Stimulated activated CD8-positive, alpha-beta memory T cell treated with anti-CD3 and anti-CD28 coated beads, Interleukin-4, amount 100 ng/mL, for 1 hour (primary cell): Measurements from ENCODE around the gene PCCA.

Experiments
- DNase-seq, 2 donors: peaks; one replicate each; pipeline ENCODE4 v3.0.0-alpha.2; 2020; ENCODE audit warnings: low read depth in 2 of 2, low spot score in 1 of 2

Gene PCCA

DNA sequence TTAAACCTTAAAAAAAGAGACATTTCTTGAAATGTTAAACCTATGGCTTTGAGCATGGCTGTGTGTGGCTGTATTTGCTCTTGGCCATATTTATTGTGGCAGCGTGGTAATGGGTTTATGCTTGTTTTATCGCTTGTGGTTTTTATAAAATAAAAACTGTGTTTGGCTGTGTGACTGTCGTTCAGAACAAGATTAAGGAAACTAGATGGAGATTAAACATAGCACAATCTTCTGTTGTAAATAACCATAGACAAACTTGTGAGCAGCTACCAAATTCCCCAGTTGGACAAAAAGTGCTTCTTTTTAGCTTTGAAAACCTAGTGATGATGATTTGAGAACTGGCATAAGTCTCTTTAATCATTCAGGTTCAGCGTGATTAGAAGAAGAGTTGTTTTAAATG, 308.7 kb downstream of the PCCA start:
- DNase-seq, result no peak

DNA sequence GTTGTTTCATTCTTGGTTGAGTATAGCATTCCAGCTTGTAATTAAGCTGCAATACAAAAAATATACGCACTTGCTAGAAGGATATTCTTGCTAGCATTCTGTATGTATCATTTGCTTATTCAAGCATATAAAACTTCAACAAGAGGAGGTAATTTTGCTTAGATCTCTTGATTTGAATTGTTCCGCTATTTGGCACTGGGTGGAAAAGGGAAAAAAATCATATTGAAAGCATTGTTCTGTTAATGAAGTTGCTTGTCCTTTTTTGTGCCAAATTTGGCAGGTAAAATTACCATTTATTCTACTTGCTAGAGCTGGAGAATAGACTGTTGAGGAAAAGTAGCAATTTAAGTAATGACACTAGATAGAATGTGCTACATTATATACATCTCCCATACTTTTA, 309.5 kb downstream of the PCCA start:
- DNase-seq, result no peak

GRCh38 chr13:100399455-100399854, 310.6 kb downstream of the PCCA start:
- no peak for DNase-seq

DNA sequence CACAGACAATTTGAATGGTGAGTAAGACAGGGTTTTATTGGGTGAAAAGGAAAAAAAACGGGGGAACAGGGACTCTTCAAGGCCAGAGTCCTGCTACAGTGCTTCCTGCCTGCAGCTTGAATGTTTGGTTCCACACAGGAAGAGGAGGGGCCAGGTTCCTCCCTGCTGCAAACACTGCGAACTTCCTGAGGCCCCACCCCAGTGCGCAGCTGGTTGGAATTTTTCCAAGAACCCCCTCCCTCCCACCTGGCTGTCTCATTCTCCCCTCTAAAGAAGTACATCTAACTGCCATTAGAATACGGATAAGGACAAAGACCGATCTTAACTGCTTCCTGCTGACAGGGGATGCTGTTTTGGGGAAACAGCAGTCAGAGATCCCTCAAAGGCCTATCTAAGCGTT, 314.8 kb downstream of the PCCA start:
- DNase-seq, result no peak

DNA sequence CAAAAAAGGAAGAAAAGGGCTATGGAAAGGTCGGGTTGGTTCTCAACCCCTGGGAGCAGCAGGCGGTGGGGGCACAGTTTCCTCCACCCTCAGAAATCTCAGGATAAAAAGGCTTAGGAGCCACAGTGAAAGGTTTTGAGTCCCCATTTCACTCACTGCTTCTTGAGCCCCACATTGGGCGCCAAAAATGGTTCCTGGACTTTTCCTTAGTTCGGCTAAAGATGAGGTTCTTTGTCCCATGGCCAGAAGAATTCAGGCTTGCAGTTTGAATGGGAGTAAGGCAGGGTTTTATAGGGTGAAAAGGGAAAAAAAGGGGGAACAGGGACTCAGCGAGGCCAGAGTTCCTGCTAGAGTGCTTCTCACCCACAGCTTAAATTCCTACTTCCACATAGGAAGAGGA, 320.2 kb downstream of the PCCA start:
- DNase-seq, result no peak

- no peak for DNase-seq
Measured at GRCh38 chr13:100423375-100423774, 334.5 kb downstream of the PCCA start.

GRCh38 chr13:100428986-100429385, 340.1 kb downstream of the PCCA start:
- DNase-seq, result no peak

DNA sequence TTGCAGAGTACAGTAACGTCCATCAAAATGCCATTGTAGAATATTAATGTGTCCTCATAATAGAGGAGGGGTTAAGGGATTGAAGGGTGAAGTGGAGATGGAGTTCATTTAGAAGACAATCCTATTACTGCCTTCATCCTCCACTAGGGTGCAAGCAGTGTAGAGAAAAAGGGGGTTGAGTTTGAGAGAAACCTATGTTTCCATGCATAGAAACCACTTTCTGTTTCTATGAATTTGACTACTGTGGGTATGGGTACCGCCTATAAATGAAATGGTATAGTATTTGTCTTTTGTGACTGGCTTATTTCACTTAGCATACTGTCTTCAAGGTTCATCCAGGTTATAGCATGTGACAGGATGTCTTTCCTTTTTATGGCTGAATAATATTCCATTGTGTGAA, 343.7 kb downstream of the PCCA start:
- DNase-seq, result no peak

GRCh38 chr13:100433475-100433874, 344.6 kb downstream of the PCCA start:
- no peak for DNase-seq

GRCh38 chr13:100434010-100434763, 345.3 kb downstream of the PCCA start:
- DNase-seq, result no peak

GRCh38 chr13:100436099-100436498, 347.2 kb downstream of the PCCA start:
- no peak for DNase-seq

- DNase-seq, result no peak
Measured at GRCh38 chr13:100438059-100438788, 349.3 kb downstream of the PCCA start.

DNA sequence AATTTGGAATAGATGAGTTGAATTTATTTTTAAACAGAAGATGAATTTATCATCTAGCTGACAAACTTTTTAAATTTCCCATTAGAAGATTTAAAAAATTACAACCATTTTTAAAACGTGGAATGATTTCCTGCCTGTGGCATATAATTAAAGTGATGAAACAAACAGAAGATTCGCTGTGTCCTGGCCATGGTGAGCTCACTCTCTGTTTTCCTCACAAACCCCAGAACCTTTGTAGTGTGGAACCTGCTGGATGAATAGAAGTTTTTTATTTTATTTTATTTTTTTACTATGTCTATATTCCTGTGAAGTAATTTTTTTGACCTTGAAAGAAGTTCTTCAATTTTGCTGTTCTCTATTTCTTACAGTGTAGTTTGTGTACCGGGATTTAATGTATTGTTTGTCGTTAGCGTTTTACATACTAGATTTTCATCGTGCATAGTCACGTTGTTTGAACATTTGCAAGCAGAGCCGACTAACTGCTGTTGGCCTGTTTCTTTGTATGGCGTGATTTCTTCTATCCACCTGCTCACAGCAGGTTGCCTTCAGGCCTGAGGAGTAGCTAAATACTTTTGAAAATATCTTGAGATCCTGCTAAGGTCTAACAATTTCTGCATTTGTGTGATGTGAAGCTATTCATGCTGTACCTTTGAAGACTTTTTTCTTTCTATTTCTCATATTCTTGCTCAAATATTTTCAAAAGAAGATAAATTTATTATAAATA, 350.5 kb downstream of the PCCA start:
- no peak for DNase-seq

GRCh38 chr13:100440751-100441425, 352.0 kb downstream of the PCCA start:
- no peak for DNase-seq

DNA sequence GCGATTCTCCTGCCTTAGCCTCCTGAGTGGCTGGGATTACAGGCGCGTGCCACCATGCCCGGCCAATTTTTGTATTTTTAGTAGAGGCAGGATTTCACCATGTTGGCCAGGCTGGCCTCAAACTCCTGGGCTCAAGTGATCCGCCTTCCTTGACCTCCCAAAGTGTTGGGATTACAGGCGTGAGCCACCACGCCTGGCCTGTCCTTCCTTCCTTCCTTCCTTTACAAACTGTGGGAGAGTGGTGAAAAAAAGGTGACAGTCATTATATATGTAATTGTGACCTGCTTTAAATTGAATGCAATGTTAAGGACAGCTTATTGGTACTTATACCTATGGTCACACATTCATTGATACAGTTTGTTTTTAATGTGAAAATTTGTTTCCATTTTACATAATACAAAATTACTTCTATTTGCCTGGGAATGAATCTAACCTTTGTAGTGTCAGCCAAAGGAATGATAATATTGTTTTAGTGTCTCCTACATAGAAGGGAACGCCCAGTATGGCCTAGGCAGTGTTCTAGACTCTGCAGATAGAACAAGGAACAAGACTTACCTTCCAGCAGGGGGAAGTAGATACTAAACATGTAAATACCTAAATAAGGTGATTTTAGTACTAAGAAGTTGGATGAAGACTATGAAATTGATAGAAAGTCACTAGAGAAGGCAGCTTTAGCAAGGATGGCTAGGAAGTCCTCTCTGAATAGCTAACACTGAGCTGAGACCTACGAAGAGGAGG, 353.4 kb downstream of the PCCA start:
- DNase-seq, result no peak

- no peak for DNase-seq
Measured at GRCh38 chr13:100443278-100443997, 354.5 kb downstream of the PCCA start.

- DNase-seq, result no peak
Measured at GRCh38 chr13:100443998-100444328, 355.1 kb downstream of the PCCA start.

DNA sequence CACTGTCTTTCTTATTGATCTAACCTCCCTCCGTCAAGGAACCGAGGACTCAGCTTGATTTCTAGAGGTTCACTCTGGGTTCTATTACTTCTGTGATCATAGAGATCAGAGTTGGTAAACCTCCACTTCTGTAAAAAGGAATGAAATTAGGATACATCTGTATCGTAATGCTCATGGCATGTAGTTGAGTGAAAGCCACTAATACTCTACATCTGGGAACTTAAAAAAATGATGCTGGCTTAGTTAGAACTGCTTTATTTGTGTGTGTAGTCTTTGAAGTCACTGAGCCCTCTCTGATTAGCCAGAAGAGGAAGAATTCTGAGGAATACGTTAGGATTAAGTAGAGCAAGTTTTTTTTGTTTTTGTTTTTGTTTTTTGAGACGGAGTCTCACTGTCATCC, 358.9 kb downstream of the PCCA start:
- DNase-seq, result no peak

GRCh38 chr13:100451923-100452322, 363.0 kb downstream of the PCCA start:
- DNase-seq, result no peak

DNA sequence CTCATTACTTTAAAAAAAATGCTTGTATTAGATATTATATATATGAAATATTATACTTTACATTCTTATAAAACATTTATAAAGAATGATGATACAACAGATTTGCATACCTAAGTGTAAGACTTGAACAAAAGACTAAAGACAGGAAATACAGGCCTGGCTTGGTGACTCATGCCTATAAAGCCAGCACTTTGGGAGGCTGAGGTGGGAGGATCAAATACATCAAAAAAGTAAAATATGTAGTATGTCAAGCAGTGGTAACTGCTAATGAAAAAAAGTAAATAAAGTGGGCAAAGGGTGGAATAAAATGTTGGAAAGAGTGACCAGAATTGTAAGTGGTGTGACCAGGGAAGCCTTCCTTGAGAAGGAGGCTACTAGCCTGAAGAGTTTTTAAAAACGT, 366.0 kb downstream of the PCCA start:
- no peak for DNase-seq
